Heart left ventricle (tissue), 13 donors: Measurements from ENCODE around the gene DSCAM.

Experiments used
- CTCF ChIP-seq, 12 donors: fragments of 200-600 bp; sonication (generic) in 4 of 12; IDR thresholded peaks; one replicate each; pipeline versions ENCODE4 v1.5.0 to v1.8.0; 2018 to 2022; ENCODE audit warnings: antibody characterized with exemption in 12 of 12, mild to moderate bottlenecking in 5 of 12
- POLR2A ChIP-seq, 2 donors: fragments of 450-650 bp; IDR thresholded peaks; one replicate each; pipeline ENCODE4 v1.6.1; 2017; ENCODE audit warnings: antibody characterized with exemption in 2 of 2, mild to moderate bottlenecking in 2 of 2, moderate library complexity in 2 of 2
- donor health status: ischemic (EF 13 %, LVEDD 7.1; RV severe dilation, severe dysfunction).
- donor health status: DM: no; HTN: yes; CAD: no.
- donor health status: DM: no; HTN: no; CAD: no.
- donor health status: ischemic (EF 25% LVEDD 6.9; RV normal size, moderate dysfunction).
- donor health status: ischemic (EF 25% LVEDD 5.7; RV mildly dilated, moderate dysfunction).
- donor health status: ischemic (EF 35%, LVEDD 5.7; RV mildly dilated, moderate dysfunction).
- donor health status: nonischemic (EF 11% LVEDD 7.7; RV severe dilation, severe dysfunction).
- donor health status: DM: yes; HTN: yes; CAD: no.
- donor health status: PGD.
- donor health status: ischemic (EF 29% LVEDD 5.4; RV normal size, mild dysfunction).
- donor health status: nonischemic (EF 23%, LVEDD 6.1; RV moderate dilation, normal function).

- TF ChIP-seq CTCF (IDR thresholded peaks at IDR 0.05) (peak in 8 of 12 donors; percentile 21 to 57 (median 30)), POLR2A (IDR thresholded peaks at IDR 0.05) (no peak)
Observed at GRCh38 chr21:40512590-40512989, 334.4 kb downstream of the DSCAM start.
